Epidermal melanocyte (primary cell): ENCODE results near the gene ETV1.

ENCODE experiments used
- DNase-seq: peaks from one replicate; pipeline ENCODE4 v3.0.0; 2011; ENCODE audit warnings: low spot score; ENCODE audit not compliant: insufficient read length

ETV1 gene

GRCh38 chr7:13989126-13989948 lies at the start of gene ETV1:
Gene ETV1 (minus strand): TSS chr7:13989666. CDS start chr7:13989052, 614 bp downstream.
- no peak for DNase-seq

DNA sequence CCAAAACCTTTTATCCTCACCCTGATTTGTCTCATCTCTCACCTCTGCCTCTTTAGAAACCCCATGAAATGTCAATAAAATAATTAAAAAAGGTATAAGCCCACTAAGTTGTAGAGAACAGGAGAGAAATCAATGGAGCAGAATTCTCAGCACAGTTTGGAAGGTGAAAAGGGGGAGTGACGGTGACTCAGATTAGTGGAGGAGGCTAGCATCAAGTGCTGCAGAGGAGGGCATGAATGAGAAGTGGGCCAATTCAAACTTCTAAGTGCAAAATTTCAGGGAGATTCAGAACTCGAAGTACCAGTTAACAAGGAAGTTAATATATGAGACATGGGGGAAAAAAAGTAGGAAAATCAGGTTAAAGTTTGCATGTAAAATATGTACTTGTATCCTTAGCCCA lies 34.9 kb upstream of the ETV1 start:
- DNase-seq = no peak

- DNase-seq = no peak
Measured at GRCh38 chr7:14023838-14024237, 34.4 kb upstream of the ETV1 start.

DNA sequence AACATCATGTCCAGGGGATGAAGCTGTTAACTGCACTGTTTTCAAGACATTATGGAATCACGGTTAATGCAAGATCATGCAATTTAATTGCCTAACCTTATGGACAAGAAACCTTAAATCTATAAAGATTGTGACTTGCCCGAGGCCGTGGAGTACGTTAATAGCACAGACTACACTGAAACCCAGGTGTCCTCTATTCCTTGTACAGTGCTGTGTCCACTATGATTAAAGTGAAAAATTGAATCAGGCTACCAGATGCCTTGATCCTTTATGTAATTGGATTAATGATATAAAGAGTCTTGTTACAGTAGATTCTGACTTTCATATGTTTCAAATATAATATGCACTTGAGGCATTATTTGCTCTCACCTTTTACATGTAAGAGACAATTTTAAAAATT lies 33.9 kb upstream of the ETV1 start:
- DNase-seq = no peak

DNA sequence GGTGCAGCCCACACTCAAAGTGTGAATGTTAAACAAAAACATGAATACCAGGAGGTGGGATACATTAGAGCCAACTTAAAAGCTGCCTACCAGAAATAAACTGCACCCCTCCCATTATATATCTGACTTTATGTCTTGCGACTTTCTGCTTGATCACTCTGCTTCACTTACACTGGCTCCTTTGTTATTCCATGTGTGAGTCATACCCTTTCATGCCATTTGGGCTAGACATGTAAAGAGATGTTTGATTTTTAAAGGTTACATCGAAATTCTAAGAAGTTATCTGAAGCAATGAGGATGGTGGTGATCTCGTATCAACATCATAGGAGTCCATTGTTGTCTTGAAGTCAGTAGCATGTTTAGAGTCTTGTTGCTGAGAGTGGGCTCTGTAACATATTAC lies 31.6 kb upstream of the ETV1 start:
- peak; percentile 38 for DNase-seq

DNA sequence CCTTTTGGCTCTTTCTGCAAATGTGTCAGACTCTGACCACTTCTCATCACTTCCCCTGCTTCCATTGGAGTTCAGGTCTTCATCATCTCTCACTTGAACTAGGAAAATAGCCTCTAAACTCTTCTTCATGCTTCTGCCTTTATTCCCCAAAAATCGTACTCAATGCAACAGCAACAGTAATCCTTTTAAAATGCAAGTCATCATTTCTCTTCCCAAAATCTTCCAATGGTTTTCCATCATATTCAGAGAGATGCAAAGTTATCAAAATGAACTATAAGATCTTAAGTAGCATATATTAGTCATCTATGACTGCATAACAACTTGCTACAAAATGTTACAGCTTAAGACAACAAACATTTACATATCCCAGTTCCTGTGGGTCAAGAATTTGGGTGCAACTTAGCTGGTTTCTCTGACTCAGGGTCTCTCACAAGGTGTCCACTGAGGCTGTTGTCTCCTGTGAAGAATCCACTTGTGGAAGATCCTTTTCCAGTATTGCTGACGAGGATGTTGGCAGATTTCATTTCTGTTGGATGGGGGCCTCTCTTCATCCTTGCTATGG lies 31.0 kb upstream of the ETV1 start:
- DNase-seq = no peak

DNA sequence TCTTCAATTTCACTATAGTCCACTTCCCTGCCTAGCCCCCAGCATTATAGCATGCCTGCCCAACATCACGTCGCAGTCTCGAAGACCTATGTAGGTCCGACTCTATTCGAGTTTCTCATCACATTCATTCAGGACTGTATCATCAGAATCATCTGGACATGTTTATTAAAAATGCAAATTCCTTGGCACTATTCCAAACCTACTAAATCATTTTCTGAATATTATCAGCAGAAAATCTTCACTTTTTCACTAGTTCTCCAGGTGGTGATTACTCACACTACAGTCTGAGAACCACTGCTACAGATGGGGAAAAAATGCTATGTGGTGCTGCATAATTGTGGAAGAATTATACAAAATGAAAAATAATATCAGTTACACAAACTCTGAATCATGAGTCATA lies 29.3 kb upstream of the ETV1 start:
- DNase-seq = no peak

GRCh38 chr7:14016950-14017349 lies 27.5 kb upstream of the ETV1 start:
- DNase-seq = no peak

- DNase-seq = no peak
Measured at GRCh38 chr7:14013898-14014297, 24.4 kb upstream of the ETV1 start.

GRCh38 chr7:14009453-14010418 lies 20.3 kb upstream of the ETV1 start:
- no peak for DNase-seq

GRCh38 chr7:14001139-14001538 lies 11.7 kb upstream of the ETV1 start:
- DNase-seq = no peak

DNA sequence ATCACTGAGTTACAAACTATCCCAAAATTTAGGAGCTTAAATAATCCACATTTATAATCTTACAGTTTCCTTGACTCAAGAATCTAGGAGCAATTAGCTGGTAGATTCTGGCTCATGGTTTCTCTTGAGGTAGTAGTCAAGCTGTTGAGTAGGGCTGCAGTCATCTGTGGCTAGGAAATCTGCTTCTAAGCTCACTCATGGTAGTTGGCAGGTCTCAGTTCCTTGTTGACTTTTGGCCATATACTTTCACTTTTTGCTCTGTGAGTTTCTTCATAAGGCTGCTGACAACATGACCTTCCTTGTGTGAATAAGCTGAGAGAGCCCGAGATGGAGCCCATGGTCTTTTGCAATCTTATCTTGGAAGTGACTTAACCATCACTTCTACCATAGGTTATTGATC lies 10.8 kb upstream of the ETV1 start:
- DNase-seq = no peak

DNA sequence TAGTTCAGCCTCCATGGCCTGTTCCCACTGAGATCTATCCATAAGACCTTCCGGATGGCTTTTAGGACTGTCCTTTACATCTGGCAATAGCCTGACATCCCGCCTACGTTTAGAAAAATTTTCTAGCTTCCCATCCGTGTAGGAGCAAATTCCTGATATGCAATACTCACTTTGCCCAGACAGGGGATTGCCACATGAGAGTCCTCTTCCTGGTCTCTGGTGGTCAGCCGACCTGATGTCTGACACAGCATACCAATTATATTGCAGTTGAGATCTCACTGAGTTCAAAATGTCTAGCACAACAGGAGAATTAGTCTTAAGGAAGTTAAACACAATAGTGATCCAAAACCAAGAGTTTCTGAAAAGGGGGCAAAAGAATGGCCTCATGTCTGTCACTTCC lies 9.4 kb upstream of the ETV1 start:
- DNase-seq = no peak

- DNase-seq = no peak
Measured at GRCh38 chr7:13992596-13992964, 3.1 kb upstream of the ETV1 start.

- DNase-seq = no peak
Measured at GRCh38 chr7:13991791-13992595, 2.5 kb upstream of the ETV1 start.

- DNase-seq = peak; percentile 85
Measured at GRCh38 chr7:13990984-13991790, 1.7 kb upstream of the ETV1 start.

DNA sequence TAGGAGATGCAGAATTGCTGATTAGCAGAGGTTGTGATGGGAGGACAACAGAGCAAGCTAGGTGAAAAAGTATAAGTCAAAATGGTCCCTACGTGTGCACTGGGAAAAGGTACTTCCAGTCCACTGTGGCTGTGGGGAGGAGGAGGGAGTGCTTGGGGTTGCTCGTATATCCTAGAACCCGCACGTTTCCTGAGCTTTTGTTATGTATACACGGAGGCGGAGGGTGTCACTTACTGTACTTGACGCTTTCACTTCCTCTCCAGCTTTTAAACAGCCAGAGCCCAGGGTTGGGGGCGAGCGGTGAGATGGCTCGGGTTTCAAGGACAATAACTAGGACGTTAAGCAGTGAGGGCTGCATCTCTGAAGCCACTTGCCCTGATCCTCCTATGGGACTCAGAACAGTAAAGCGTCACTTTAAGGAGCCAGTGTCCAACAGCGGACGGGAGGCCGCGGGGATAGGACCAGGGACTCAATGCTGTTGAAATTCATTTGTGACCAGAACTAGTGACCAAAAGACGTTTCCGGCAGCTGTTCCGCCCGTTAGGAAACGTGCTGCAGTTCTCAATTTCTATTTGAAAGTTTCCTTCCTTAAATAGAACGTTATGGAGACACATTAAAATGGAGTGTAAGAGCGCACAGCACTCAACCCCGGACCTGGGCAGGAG lies 985 bp upstream of the ETV1 start:
- DNase-seq = no peak

DNA sequence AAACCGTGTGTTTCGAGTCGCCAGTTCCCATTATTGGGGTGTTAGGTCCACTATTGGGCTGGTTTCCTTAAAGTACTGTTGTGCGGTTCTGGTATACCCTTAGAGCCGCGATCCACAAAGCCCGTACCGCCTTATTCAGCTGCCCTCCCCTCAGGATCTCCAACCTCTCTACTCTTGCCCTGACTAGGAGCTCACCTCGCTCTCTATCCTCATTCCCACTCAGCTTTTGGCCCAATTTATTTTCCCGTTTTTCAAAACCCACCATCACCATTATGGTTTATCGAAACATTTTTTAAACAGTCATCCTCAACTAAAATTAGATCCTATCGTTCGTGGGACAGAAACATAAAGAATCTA lies 461 bp upstream of the ETV1 start:
- DNase-seq = no peak

DNA sequence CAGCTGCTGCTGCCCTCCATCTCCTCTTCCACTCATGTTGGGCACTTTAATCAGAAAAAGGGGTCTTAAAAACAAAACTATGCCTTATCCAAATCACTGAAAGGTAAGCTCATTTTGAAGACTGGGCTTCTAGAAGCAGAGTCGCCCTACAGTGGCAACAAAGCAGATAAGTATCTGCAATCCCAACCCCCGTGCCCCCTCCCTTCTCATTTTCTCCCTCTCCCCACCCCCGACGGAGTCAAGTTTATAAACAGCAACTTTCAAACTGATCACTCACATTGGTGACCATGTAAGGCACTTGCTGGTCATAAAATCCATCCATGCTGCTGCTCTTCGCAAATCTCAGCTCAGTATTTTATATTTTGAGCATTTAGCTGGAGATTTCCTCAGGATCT lies 738 bp downstream of the ETV1 start:
- DNase-seq = no peak

GRCh38 chr7:13988065-13988464 lies 1.4 kb downstream of the ETV1 start:
- no peak for DNase-seq
